DOHH2 (cell line): ENCODE measurements around the gene ANKS4B.

Source experiments
- H3F3A ChIP-seq: fragments of 200-600 bp; sonication (generic), shearing (Covaris generic); 2 replicates; pipeline ENCODE4 v1.6.0; 2016; ENCODE audit warnings: antibody characterized with exemption, mild to moderate bottlenecking; ENCODE audit not compliant: control insufficient read depth, insufficient read depth
- H3K27ac ChIP-seq: fragments of 200-600 bp; sonication (generic); 2 replicates; pipeline ENCODE4 v1.5.1; 2014; ENCODE audit warnings: low read depth, mild to moderate bottlenecking, low read length, moderate library complexity
- H3K27me3 ChIP-seq: fragments of 200-600 bp; sonication (generic); 2 replicates; pipeline ENCODE4 v1.6.1; 2014; ENCODE audit warnings: mild to moderate bottlenecking, low read length, mixed read lengths; ENCODE audit not compliant: control insufficient read depth
- H3K36me3 ChIP-seq: fragments of 200-600 bp; sonication (generic); 2 replicates; pipeline ENCODE4 v1.6.1; 2014; ENCODE audit warnings: mild to moderate bottlenecking, low read length, moderate library complexity, mixed read lengths; ENCODE audit not compliant: control insufficient read depth
- H3K4me1 ChIP-seq: fragments of 200-600 bp; sonication (generic); 2 replicates; pipeline ENCODE4 v1.6.1; 2014; ENCODE audit warnings: mild to moderate bottlenecking, low read length, mixed read lengths; ENCODE audit not compliant: control insufficient read depth
- H3K4me2 ChIP-seq: fragments of 200-600 bp; sonication (generic); 2 replicates; pipeline ENCODE4 v1.6.0; 2014; ENCODE audit warnings: mild to moderate bottlenecking, low read length, moderate library complexity
- H3K4me3 ChIP-seq: fragments of 200-600 bp; sonication (generic); 2 replicates; pipeline ENCODE4 v1.5.1; 2014; ENCODE audit warnings: mild to moderate bottlenecking, low read length, mixed read lengths
- H3K79me2 ChIP-seq: fragments of 200-600 bp; sonication (generic); 2 replicates; pipeline ENCODE4 v1.6.1; 2014; ENCODE audit warnings: mild to moderate bottlenecking, low read length, mixed read lengths; ENCODE audit not compliant: control insufficient read depth
- H3K9me2 ChIP-seq: fragments of 200-600 bp; sonication (generic); replicated peaks from 2 replicates; pipeline ENCODE4 v1.6.1; 2014; ENCODE audit warnings: mild to moderate bottlenecking, low read length, mixed read lengths; ENCODE audit not compliant: control insufficient read depth
- H3K9me3 ChIP-seq: fragments of 200-600 bp; sonication (generic); 2 replicates; pipeline ENCODE4 v1.6.1; 2014; ENCODE audit warnings: antibody characterized with exemption, low read length, mixed read lengths; ENCODE audit not compliant: control insufficient read depth, insufficient read depth
- H4K20me1 ChIP-seq: fragments of 200-600 bp; sonication (generic); 2 replicates; pipeline ENCODE4 v1.6.0; 2014; ENCODE audit warnings: low read depth, mild to moderate bottlenecking, antibody characterized with exemption, low read length, moderate library complexity; ENCODE audit not compliant: control insufficient read depth, insufficient read depth
- CTCF ChIP-seq: fragments of 200-600 bp; sonication (generic); IDR thresholded peaks from one replicate; pipeline ENCODE4 v1.5.1; 2014; ENCODE audit warnings: antibody characterized with exemption, mild to moderate bottlenecking, low read depth, low read length; ENCODE audit not compliant: poor library complexity, severe bottlenecking
- EZH2phosphoT487 ChIP-seq: fragments of 200-600 bp; sonication (generic); IDR thresholded peaks from 2 replicates; pipeline ENCODE4 v1.6.1; 2017; ENCODE audit warnings: borderline replicate concordance, mild to moderate bottlenecking, antibody characterized with exemption, low read length, moderate library complexity, mixed read lengths

The ANKS4B gene

GRCh38 chr16:21185659-21186325 is 47.7 kb upstream of the ANKS4B start:
- peaks cover 3% of the 10 kb centered on the region for H3K4me1 ChIP-seq
- no peak overlapping the region for H3K27ac ChIP-seq
- TF ChIP-seq EZH2phosphoT487 (no peak), CTCF (no peak)

DNA sequence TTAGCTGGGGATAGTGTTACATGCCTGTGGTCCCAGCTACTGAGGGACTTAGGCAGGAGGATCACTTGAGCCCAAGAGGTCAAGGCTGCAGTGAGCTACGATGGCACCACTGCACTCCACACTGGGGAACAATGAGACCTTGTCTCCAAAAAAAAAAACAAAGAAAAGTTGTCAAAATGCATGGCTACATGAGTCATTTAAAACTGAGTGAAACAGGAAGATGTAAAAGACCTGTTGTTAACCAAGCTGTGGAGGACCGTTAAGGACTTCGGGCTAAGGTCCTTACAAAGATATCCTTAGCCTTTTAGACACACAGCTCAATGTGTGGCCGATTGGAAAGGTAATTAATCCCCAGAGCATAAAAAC is 47.2 kb upstream of the ANKS4B start:
- Histone ChIP-seq H3K9me2 (no peaks in the 10 kb centered on the region), H3K4me3 (no peak overlapping the region), H4K20me1 (no peaks in the 10 kb centered on the region), H3K27ac (no peak overlapping the region), H3F3A (0 out of 2 replicates have a peak, but pooled peaks cover 2% of the 10 kb centered on the region), H3K79me2 (no peaks in the 10 kb centered on the region), H3K4me2 (no peak overlapping the region), H3K9me3 (no peaks in the 10 kb centered on the region), H3K36me3 (peaks cover 8% of the 10 kb centered on the region), H3K4me1 (peaks cover 3% of the 10 kb centered on the region), H3K27me3 (no peaks in the 10 kb centered on the region)
- TF ChIP-seq CTCF (no peak), EZH2phosphoT487 (no peak)

More at GRCh38 chr16:21185659-21186325, 47.7 kb upstream of the ANKS4B start:
- H3K4me3 ChIP-seq, result no peak overlapping the region
- peaks cover 12% of the 10 kb centered on the region for H3K36me3 ChIP-seq
- 0 out of 2 replicates have a peak, but pooled peaks cover 2% of the 10 kb centered on the region for H3F3A ChIP-seq
- H3K27me3 ChIP-seq, result no peaks in the 10 kb centered on the region
- H3K9me2 ChIP-seq, result no peaks in the 10 kb centered on the region
- no peaks in the 10 kb centered on the region for H4K20me1 ChIP-seq
- H3K79me2 ChIP-seq, result no peaks in the 10 kb centered on the region
- H3K9me3 ChIP-seq, result no peaks in the 10 kb centered on the region
- no peak overlapping the region for H3K4me2 ChIP-seq

- no peaks in the 10 kb centered on the region for H3K36me3 ChIP-seq
- TF ChIP-seq CTCF (no peak), EZH2phosphoT487 (no peak)
- H3F3A ChIP-seq, result 0 out of 2 replicates have a peak, but pooled peaks cover 2% of the 10 kb centered on the region
- H3K9me3 ChIP-seq, result no peaks in the 10 kb centered on the region
- no peaks in the 10 kb centered on the region for H3K79me2 ChIP-seq
- peak overlapping the region; percentile 45 for H3K4me2 ChIP-seq
- H3K27me3 ChIP-seq, result peaks cover 13% of the 10 kb centered on the region
- H3K27ac ChIP-seq, result no peak overlapping the region
- H3K4me1 ChIP-seq, result peaks cover 3% of the 10 kb centered on the region
- no peaks in the 10 kb centered on the region for H4K20me1 ChIP-seq
- H3K4me3 ChIP-seq, result no peak overlapping the region
- H3K9me2 ChIP-seq, result no peaks in the 10 kb centered on the region
Observed at GRCh38 chr16:21189311-21189710, 44.2 kb upstream of the ANKS4B start.
